Measurements from ENCODE around the gene ABCA13.

Gene ABCA13

DNA sequence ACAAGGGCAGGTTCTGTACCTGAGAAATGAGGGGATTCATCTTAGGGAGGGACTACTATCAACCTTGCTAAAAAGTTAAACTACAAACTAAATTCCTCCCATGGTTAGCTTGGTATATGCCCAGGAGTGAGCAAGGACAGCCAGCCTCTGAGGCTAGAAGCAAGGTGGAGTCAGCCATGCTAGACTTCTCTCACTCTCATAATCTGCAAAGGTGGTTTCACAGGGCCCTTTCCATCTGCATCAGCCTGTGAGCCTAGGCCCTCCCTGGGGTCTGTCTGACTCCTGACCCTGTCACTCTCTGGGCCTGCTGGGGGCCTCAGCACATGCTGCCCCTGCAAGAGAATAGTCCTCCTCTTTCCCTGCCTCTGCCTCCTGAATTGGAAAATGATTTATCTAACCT is 66.1 kb downstream of the ABCA13 start:
- intact Hi-C loops (cut with DNase I), result no loop called here
- DNase-seq, result no peak

DNA sequence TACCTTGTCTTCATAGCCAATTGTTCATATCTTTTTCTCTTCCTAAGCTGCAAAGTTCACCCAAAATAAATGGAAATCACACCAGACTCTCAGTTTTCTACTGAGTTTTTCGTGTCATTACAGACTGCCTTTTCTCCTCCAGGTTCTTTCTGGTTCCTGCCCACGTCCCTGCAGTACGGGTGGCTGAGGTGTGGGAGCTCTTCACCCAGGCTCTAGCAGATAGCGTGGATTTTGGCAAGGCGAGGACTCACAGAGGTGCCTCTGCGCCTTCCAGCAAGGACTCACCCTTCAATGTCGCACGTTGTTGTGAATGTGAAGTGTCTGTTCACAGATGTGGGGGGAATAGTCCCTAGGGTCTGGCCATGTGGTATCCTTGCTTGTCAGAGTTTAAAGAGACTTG is 71.6 kb downstream of the ABCA13 start:
- intact Hi-C loops (cut with DNase I), result no loop called here

DNA sequence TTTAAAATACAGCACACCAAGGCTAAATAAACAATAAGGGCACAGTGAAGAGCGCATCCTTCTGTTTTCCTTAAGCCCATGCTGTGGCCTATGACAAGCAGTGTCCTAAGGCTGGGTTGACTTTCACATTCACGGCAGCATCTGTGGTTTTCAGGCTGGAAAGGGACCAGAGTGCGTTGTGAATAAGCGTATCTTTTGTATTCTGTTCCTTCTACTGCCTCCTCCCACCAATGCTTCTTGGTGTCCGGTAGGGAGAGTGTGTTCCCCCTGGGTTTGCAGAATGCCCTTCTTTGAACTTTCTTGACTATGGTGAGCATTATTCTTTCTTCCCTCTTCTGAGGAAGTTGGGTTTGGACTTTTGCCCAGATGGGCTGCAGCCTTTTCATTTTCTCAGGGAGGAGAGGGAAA is 73.6 kb downstream of the ABCA13 start:
- intact Hi-C loops (cut with DNase I), result no loop called here
- no peak for DNase-seq

More for the DNA sequence above, 71.6 kb downstream of the ABCA13 start:
- no peak for DNase-seq

DNA sequence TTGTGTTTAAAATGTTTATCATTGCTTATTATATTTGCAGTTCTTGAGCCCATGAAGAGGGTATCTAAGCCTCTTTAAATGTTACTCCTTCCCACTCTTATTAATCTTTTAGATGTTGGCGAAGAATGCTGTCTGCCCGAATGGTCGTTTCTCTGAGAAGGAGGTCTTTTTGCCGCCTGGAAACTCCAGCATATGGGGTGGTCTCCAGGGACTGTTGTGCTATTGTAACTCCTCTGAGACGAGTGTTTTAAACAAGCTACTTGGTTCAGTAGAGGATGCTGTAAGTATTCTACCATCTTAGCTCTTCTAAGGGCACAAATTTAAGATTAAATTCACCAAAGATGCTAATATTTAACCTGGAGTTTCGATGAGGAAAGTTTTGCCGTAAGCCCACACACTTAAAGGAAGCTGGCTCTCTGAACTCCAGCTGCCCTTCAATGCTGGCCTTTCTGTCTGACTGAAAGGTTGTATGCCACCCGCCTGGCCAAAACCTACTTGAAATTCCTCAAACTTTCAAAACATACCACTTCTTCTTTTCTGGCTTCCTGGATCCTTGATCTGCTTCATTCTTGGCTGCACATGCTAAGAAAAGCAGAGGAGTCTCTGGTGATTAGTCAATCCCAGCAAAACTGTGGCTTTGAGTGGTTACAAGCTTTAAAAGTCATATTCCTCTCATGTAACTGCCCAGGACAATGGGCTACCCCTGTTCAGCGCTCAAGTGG is 74.7 kb downstream of the ABCA13 start:
- intact Hi-C loops (cut with DNase I), result no loop called here
- DNase-seq, result no peak

DNA sequence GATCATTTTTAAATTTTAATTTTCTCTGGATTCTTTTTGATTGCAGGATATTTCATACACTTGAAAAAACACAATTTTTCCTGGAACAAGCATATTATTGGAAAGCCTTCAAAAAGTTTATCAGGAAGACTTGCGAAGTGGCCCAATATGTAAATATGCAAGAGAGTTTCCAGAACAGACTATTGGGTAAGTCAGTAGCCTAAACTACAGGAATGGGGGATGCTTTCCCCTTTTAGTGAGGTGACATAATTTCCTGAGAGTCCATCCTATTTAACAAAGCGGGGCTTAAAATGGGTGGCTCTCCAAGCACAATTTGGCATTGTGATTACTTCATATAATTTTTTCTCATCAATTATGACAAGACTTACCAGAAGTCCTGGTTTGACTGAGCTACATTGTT is 77.9 kb downstream of the ABCA13 start:
- no peak for DNase-seq
- intact Hi-C loops (cut with DNase I), result no loop called here

DNA sequence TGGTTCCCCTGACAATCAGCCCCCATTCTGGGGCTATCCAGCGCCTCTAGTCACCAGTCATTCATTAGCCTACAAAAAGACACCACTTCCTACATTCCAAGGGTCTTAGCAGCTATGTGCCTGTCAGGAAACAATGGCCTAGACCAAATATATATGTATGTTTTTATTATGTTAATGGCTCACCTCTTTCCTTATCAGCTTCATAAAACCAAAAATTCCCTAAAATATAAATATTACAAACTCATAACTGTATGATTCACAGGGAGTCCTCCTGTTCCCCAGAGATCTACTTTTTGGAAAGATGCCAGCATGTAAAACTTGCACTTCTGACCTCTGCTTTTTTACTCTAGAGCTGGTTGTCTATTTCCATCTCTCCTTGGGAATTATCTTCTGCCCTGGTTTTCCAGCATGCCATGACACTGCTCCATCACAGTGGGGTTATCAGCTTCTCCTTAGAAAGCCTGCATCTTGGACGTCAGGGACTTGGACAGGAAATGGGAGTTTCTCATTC is 79.2 kb downstream of the ABCA13 start:
- intact Hi-C loops (cut with DNase I), result no loop called here
- no peak for DNase-seq

DNA sequence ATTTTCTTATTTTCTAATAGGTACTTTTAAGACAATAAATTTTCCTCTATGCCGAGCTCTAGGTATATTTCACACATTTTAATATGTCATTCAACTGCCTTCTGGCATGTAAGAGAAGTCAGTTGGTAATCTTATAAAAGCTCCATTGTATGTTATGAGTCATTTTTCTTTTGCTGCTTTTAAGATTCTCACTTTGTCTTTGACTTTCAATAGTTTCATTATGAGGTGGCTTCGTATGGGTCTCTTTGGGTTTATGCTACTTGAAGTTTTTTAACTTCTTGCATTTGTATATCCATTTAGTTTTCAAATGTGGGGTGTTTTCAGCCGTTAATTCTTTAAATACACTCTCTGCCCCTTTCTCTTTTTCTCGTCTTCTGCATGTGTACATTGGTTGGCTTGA is 80.5 kb downstream of the ABCA13 start:
- DNase-seq, result no peak
- intact Hi-C loops (cut with DNase I), result no loop called here

DNA sequence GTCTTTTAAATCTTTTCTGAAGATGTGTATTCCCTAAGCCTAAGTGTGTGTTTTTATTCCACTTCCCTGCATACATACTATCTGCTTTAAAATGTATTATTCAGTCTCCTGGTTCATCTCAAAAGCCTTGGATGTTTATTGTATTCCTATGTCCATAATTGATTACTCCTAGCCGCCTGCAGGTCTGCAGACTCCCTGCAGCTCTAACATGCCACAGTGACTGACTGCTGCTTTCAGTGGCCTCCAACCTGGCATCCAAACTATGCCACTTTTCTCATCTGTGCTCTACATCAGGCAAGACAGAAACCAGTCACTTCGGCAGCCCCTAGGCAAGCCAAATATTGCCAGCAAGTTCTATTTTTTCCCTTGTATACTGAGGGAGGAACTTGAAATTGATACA is 81.7 kb downstream of the ABCA13 start:
- intact Hi-C loops (cut with DNase I), result no loop called here
- DNase-seq, result no peak

DNA sequence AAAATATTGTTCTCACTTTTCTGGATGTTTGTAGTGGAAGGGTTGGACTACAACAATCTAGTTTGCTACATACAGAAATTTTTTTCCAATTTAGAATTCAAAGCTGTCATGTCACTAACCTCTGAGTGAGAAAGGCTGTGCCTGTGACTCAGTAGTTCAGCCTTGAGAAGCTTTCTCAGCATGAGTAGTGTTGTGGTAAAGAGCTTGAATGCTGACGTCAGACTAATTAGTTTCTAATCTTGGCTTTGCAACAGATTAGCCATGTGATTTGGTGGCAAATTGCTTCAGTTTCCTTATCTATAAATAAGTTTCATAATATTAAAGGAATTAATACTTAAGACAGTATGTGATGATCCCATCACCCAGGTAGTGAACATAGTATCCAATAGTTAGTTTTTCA is 83.8 kb downstream of the ABCA13 start:
- no peak for DNase-seq
- intact Hi-C loops (cut with DNase I), result no loop called here

DNA sequence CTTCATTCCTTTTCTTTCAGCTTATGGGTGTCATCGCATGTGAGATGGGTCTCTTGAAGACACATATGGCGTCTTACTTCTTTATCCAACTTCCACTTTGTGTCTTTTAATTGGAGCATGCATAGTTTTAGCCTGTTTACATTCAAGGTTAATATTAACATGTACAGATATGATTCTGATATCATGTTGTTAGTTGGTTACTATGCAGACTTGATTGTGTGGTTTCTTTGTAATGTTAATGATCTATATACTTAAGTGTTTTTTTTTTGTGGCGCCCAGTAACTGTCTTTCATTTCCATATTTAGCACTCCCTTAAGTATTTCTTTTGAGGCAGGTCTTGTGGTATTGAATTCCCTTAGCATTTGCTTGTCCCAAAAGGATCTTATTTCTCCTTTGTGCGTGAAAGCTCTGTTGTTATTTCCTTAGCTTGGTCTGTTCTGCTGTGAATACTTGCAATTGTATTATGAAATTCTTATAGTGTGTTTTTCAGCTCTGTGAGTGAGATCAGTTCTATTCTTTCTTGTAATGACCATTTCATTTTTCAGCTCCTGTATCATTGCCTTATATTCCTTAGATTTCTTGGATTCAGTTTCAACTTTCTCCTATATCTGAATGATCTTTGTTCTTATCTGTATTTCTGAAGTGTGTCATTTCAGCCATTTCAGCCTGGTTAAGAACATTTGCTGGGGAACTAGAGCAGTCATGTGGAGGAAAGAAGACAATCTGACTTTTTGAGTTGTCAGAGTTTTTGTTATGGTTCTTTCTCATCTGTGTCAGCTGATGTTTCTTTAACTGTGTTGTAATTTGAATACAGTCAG is 88.4 kb downstream of the ABCA13 start:
- intact Hi-C loops (cut with DNase I), result no loop called here
- DNase-seq, result no peak

DNA sequence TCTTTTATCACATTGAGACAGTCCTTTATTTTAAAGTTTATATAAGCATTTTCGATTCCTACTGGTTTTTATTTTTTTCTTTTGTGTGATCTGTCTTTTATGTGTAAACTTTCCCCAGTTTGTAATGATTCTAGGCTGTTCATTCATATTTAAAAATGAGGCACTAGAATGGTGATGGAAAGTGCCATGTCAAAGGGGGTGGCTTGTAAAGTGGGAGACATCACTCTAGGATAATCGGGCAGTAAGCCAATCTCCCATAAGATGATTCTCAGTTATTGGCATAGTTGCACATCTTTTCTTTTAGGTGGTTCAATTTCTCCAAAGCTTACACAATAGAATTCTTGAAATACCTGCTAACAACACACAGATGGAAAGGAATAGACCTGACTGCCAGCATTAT is 90.4 kb downstream of the ABCA13 start:
- DNase-seq, result no peak
- intact Hi-C loops (cut with DNase I), result no loop called here

DNA sequence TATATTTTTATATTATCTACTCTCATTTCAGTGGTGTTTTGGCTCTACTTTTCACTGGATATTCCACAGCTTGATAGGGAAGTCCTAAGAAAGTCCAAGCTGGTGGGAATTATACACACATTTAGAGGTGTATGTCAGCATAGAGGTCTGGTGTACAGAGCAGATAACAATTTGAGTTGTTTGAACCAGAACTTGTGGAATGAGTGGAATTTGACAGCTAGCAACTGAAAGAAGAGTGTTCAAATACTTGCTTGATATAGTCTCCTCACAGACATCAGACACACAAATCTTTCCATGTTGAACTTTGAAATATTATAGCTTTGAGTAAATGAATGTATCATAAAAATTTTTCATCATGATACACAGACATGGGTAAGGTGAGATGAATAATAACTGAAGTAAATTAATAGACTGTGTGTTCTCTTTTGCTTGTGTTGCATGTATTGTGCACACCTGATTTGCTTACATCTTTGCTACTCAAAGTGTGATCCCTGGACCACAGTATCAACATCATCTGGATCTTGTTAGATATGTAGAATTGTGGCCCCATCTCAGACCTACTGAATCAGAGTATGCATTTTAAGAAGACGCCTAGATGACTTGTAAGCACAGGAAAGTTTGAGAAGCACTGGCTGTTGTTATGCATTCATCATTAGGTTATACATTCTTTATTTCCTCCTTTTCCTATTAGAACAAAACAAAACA is 91.5 kb downstream of the ABCA13 start:
- intact Hi-C loops (cut with DNase I), result no loop called here

DNA sequence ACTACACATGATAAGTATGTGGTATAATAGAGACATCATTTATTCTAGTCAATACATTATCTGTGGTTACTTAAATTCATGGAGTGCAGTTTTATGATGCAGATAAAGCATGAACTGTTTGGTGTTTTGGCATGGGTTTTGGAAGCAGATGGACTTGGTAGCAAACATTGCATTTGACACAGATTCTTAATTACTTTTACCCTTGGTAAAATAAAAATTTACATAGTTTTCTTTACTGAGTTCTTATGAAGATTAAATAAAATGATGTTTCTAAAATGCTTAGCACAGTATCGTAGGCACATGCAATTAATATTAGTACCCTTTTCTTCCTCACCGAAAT is 92.0 kb downstream of the ABCA13 start:
- intact Hi-C loops (cut with DNase I), result no loop called here
- no peak for DNase-seq

More for the DNA sequence above, 91.5 kb downstream of the ABCA13 start:
- DNase-seq, result no peak

DNA sequence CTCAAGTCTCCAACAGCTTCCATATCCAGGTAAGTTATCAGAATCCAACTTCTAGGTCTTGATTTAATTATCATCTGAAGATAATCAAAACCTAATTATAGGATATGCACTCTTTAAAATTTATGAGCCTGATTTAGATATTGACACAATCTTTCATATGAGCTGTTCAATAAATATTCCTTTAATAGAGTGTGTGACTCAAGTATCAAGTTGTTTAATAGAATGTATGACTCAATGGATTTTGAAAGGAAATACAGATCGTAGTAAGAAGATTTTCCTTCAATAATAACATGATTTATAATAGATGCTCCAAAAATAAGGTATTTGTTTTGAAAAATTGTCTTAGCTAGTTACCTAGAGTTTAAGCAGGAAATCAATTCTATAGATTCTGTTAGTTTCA is 97.8 kb downstream of the ABCA13 start:
- intact Hi-C loops (cut with DNase I), result no loop called here

DNA sequence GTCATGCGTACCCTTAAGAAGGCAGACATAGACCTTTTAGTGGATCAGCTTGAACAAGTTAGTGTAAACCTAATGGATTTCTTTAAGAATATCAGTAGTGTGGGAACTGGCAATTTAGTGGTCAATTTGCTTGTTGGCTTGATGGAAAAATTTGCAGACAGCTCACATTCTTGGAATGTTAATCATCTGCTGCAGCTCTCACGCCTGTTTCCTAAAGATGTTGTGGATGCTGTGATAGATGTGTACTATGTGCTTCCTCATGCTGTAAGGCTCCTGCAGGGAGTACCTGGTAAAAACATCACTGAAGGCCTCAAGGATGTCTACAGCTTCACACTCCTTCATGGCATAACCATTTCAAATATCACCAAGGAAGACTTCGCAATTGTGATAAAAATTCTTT is 103.4 kb downstream of the ABCA13 start:
- intact Hi-C loops (cut with DNase I), result no loop called here
- no peak for DNase-seq

More for the DNA sequence above, 97.8 kb downstream of the ABCA13 start:
- DNase-seq, result no peak

DNA sequence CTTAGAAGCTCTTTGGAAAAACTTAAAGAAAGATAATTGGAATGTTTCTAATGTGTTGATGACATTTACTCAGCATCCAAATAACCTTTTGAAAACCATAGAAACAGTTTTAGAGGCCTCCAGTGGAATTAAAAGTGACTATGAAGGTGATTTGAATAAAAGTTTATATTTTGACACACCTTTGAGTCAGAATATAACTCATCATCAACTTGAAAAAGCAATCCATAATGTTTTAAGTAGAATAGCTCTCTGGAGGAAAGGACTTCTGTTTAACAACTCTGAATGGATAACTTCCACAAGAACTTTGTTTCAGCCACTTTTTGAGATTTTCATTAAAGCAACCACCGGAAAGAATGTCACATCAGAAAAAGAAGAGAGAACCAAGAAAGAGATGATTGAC is 108.2 kb downstream of the ABCA13 start:
- no peak for DNase-seq
- intact Hi-C loops (cut with DNase I), result no loop called here

DNA sequence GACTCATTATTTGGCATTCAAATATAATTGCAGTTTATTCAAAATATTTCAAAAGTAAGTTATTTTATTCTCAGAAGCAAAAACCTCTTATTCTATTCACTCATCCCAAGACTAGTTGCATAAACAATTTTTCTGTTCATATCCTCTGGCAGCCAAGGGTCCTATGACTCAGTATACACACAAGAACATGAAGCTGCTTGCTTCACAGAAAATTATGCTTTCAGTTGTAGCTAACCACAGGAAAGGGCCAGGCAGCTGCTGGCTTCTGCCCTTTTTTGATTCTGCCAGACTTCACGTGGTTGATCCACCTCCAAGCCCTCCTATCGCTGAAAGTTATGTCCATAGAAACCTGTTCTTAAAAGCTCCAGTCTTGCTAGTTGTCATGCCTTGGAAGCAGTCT is 108.8 kb downstream of the ABCA13 start:
- no peak for DNase-seq
- intact Hi-C loops (cut with DNase I), result no loop called here

DNA sequence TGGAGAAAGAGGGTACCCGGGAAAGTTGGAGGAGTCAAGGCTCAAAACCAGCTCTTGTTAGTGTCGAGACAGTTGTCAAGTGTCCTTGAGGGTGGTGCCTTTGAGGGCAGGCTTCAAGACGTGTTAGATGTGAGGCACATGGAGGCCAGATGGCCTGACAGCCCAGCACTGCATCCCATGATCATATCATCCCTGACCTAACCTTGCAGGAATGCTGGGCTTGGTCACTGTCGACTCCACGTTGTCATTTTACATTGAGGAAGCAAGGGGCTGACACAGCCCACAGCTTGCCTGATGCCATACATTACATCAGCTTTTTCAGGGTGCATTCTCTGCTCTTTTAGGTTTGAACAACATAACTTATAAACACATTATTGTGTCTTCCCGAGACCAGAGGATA is 114.1 kb downstream of the ABCA13 start:
- no peak for DNase-seq
- intact Hi-C loops (cut with DNase I), result no loop called here

DNA sequence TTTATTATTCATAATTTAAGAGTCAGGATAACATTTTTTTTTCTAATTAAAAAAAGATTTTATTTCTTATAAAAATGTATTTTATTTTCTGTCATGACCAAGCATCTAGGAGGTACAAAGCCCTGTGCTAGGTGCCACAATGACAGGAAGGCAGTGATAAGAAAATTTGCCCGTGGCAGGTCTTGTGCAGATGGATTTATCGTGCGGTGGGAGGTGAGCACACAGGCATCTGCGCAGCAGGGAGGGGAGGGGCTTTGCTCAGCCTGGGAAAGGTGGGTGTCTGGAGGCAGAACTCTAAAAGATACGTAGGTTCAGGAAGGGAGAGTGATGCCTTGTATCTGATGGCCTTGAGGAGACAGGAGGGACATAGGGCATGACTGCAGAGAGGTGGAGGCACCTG is 115.6 kb downstream of the ABCA13 start:
- DNase-seq, result no peak
- intact Hi-C loops (cut with DNase I), result no loop called here

DNA sequence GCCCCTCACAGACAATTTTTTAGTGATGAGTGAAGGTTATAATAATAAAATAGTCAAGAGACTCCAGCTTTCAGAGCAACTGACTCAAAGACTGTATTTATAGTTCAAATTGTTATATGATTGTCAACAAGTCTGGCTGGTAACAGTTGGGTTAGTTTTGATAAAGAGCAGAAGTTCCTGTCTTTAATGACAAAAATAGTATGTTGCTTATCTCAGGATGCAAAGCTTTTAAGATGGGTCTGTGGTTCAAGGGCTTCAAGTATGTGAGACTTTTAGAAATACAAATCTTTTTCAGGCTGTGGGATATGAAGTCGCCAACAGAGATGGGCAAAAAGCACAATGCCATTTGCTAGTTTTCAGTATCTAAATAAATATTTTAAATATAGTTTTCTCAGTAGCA is 118.4 kb downstream of the ABCA13 start:
- no peak for DNase-seq
- intact Hi-C loops (cut with DNase I), result no loop called here

DNA sequence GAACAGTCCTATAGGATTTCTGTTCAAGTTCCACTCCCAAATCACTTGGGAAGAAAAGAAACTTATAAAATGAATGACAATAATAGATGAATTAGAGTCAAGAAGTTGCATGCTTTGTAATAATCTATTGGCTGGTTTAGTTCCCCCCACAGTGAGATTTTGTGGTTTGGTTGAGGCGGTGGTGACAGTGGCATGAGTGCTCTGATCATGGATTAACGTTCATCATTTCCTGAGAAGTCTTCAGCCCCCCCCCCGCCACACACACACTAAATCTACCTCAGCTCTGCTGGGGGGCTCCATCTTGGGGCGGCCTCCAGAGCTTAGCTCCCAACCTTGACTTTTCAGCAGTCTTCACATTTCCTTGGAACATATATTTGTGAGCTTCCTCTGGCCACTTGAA is 121.7 kb downstream of the ABCA13 start:
- intact Hi-C loops (cut with DNase I), result no loop called here
- DNase-seq, result no peak

Measured in posterior cingulate gyrus (tissue), 11 donors.